GM23338 (cell line): ENCODE measurements around the gene HSCB.

Experiments used
- EZH2 ChIP-seq: fragments of 200-600 bp; sonication (generic); IDR thresholded peaks from one replicate; pipeline ENCODE4 v1.8.0; 2017; ENCODE audit warnings: antibody characterized with exemption, mild to moderate bottlenecking, low read depth; ENCODE audit not compliant: unreplicated experiment
- POLR2AphosphoS5 ChIP-seq: IDR thresholded peaks from 2 replicates; pipeline ENCODE4 v1.6.1; 2016; ENCODE audit warnings: antibody characterized with exemption, low read depth
- TF ChIP-seq, protein P1 (sequence below), 2 experiments: fragments of 200-600 bp in 1 of 2; sonication (generic) in 1 of 2; conservative IDR thresholded peaks; 2 replicates each; pipeline versions ENCODE4 v1.5.1 to v1.6.1; 2016 to 2017; ENCODE audit warnings: antibody characterized with exemption in 2 of 2, low read depth in 2 of 2, mild to moderate bottlenecking in 2 of 2, moderate library complexity in 1 of 2
- TF ChIP-seq, protein P2 (sequence below): IDR thresholded peaks from one replicate; pipeline ENCODE4 v1.6.1; 2018; ENCODE audit warnings: antibody characterized with exemption; ENCODE audit not compliant: unreplicated experiment

- no peak for TF ChIP-seq POLR2AphosphoS5
- TF ChIP-seq, protein P1, sequence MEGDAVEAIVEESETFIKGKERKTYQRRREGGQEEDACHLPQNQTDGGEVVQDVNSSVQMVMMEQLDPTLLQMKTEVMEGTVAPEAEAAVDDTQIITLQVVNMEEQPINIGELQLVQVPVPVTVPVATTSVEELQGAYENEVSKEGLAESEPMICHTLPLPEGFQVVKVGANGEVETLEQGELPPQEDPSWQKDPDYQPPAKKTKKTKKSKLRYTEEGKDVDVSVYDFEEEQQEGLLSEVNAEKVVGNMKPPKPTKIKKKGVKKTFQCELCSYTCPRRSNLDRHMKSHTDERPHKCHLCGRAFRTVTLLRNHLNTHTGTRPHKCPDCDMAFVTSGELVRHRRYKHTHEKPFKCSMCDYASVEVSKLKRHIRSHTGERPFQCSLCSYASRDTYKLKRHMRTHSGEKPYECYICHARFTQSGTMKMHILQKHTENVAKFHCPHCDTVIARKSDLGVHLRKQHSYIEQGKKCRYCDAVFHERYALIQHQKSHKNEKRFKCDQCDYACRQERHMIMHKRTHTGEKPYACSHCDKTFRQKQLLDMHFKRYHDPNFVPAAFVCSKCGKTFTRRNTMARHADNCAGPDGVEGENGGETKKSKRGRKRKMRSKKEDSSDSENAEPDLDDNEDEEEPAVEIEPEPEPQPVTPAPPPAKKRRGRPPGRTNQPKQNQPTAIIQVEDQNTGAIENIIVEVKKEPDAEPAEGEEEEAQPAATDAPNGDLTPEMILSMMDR (conservative IDR thresholded peaks at IDR 0.05; ENCODE audit: low read depth in 2 of 2), result no peak
- no peak for TF ChIP-seq EZH2
- TF ChIP-seq, protein P2, sequence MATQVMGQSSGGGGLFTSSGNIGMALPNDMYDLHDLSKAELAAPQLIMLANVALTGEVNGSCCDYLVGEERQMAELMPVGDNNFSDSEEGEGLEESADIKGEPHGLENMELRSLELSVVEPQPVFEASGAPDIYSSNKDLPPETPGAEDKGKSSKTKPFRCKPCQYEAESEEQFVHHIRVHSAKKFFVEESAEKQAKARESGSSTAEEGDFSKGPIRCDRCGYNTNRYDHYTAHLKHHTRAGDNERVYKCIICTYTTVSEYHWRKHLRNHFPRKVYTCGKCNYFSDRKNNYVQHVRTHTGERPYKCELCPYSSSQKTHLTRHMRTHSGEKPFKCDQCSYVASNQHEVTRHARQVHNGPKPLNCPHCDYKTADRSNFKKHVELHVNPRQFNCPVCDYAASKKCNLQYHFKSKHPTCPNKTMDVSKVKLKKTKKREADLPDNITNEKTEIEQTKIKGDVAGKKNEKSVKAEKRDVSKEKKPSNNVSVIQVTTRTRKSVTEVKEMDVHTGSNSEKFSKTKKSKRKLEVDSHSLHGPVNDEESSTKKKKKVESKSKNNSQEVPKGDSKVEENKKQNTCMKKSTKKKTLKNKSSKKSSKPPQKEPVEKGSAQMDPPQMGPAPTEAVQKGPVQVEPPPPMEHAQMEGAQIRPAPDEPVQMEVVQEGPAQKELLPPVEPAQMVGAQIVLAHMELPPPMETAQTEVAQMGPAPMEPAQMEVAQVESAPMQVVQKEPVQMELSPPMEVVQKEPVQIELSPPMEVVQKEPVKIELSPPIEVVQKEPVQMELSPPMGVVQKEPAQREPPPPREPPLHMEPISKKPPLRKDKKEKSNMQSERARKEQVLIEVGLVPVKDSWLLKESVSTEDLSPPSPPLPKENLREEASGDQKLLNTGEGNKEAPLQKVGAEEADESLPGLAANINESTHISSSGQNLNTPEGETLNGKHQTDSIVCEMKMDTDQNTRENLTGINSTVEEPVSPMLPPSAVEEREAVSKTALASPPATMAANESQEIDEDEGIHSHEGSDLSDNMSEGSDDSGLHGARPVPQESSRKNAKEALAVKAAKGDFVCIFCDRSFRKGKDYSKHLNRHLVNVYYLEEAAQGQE, result no peak
These were observed 8.6 kb downstream of the HSCB start for GRCh38 chr22:28750471-28750881.
